Astrocyte (in vitro differentiated cells and primary cell): ENCODE measurements around the gene RAB6B.

Experiments
- CTCF ChIP-seq: IDR thresholded peaks from 2 replicates; pipeline ENCODE4 v1.5.1; 2011; ENCODE audit warnings: low read depth, mild to moderate bottlenecking, inconsistent platforms, low read length, moderate library complexity; ENCODE audit not compliant: insufficient read depth
- EZH2 ChIP-seq: IDR thresholded peaks from 2 replicates; pipeline ENCODE4 v1.6.1; 2012; ENCODE audit warnings: mild to moderate bottlenecking, low read length, inconsistent platforms; ENCODE audit not compliant: insufficient read depth

GRCh38 chr3:133862161-133862560, 33.5 kb downstream of the RAB6B start:
- no peak for TF ChIP-seq EZH2
- TF ChIP-seq CTCF = no peak
